Activated CD8-positive, alpha-beta T cell treated with anti-CD3 and anti-CD28 coated beads for 36 hours (primary cell): ENCODE data around the gene ENTR1. TPM values are rescaled to one million over a fixed set of nuclear protein-coding genes. Genes with fewer than 3 reads are reported as not detected.

ENCODE experiments used
- ATAC-seq: fragments of 200-7000 bp; cut with Tn5 transposase; one replicate; pipeline ENCODE4 v1.10.0; 2021; ENCODE audit warnings: mild to moderate bottlenecking, moderate library complexity
- CTCF ChIA-PET: fragments of 350-600 bp; sonication (Branson Sonifier 250); formaldehyde crosslinking; loops from one replicate; lab custom pipeline; 2021; ENCODE audit warnings: antibody characterized with exemption; lab: Charles Lee
- POLR2A ChIA-PET: fragments of 350-600 bp; sonication (Branson Sonifier 250); formaldehyde crosslinking; loops from one replicate; lab custom pipeline; 2021; ENCODE audit warnings: antibody characterized with exemption; lab: Charles Lee
- DNase-seq: peaks from one replicate; pipeline ENCODE4 v3.0.0-alpha.2; 2020
- H3K27ac Mint-ChIP-seq: one replicate; pipeline ENCODE4 v1.8.0; 2021; ENCODE audit warnings: mild to moderate bottlenecking, mixed read lengths
- H3K27me3 Mint-ChIP-seq: one replicate; pipeline ENCODE4 v1.8.0; 2021; ENCODE audit warnings: mixed read lengths
- H3K36me3 Mint-ChIP-seq: one replicate; pipeline ENCODE4 v1.8.0; 2021; ENCODE audit warnings: low read depth, mixed read lengths
- H3K4me1 Mint-ChIP-seq: one replicate; pipeline ENCODE4 v1.8.0; 2021; ENCODE audit warnings: low read depth, mixed read lengths
- H3K4me3 Mint-ChIP-seq: one replicate; pipeline ENCODE4 v1.8.0; 2021; ENCODE audit warnings: mild to moderate bottlenecking, moderate library complexity, mixed read lengths
- H3K9me3 Mint-ChIP-seq: one replicate; pipeline ENCODE4 v1.8.0; 2021; ENCODE audit warnings: mixed read lengths
- intact Hi-C: fragments of 100-400 bp; cut with micrococcal nuclease; formaldehyde crosslinking; loops from one replicate; pipeline ENCODE4 v1.10.0; 2022
- total RNA-seq, 2 experiments: library from RNA; stranded (reverse); gene quantifications; one replicate each; pipeline ENCODE4 v1.2.3, GENCODE V29; 2021
- TF ChIP-seq, protein P1 (sequence below): fragments of 200-600 bp; IDR thresholded peaks from one replicate; pipeline ENCODE4 v1.8.0; 2022; ENCODE audit warnings: antibody characterized with exemption, mild to moderate bottlenecking

Gene ENTR1
- total RNA-seq, 2 experiments from 2014 or later, result 65.9 to 66.8 TPM

DNA sequence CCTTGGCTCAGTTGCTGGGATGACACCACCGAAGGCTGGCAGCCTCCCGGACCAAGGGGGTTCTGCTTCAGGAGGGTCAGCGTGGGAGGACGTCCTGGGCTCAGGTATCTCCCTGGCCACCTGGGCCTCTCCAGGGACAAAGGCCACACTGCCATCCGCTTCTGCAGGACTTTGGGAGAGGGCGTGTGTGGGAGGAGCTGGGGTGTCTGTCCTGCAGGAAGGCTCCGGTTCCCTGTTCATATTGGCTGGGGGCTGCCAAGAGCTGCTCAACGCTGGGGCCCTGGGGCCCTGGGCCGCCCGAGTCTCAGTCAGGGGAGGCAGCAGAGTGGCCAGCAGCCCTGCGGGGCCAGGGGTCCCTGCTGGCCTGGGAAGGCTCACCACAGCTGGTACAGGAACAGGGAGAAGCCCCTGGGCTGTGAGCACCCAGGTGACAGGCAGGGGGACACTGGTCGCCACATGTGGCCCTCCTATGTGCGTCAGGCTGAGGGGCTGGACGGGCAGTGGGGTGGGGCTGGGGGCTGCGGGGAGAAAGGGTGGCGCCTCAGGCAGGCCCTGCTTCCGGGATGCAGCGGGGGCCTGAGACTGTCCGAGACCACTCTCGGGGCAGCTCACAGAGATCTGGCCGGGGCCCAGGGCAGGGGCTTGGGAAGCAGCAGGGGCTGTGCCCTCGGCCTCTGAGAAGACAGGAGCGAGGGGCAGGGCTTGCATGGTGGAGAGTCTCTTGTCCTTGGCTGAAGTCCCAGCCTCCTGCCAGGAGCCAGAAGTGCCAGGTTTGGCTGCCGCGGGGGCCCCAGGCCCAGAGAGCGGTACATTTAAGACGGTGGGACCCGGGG is 32.0 kb downstream of the ENTR1 start:
- ChIA-PET CTCF (no interaction called here), POLR2A (interaction anchor here (0.6 to 2.1 kb wide), 5 partner anchors 9 to 25 kb away, joined by 3 to 9 read pairs (median 4); partner anchors contain the start of gene DNLZ)
- no peaks in the 10 kb centered on the region for H3K27me3 Mint-ChIP-seq
- H3K4me3 Mint-ChIP-seq, result no peak overlapping the region
- H3K27ac Mint-ChIP-seq, result no peak overlapping the region
- no peak for ATAC-seq
- DNase-seq, result no peak
- no peaks in the 10 kb centered on the region for H3K9me3 Mint-ChIP-seq
- peaks cover 2% of the 10 kb centered on the region for H3K4me1 Mint-ChIP-seq
- TF ChIP-seq, protein P1, sequence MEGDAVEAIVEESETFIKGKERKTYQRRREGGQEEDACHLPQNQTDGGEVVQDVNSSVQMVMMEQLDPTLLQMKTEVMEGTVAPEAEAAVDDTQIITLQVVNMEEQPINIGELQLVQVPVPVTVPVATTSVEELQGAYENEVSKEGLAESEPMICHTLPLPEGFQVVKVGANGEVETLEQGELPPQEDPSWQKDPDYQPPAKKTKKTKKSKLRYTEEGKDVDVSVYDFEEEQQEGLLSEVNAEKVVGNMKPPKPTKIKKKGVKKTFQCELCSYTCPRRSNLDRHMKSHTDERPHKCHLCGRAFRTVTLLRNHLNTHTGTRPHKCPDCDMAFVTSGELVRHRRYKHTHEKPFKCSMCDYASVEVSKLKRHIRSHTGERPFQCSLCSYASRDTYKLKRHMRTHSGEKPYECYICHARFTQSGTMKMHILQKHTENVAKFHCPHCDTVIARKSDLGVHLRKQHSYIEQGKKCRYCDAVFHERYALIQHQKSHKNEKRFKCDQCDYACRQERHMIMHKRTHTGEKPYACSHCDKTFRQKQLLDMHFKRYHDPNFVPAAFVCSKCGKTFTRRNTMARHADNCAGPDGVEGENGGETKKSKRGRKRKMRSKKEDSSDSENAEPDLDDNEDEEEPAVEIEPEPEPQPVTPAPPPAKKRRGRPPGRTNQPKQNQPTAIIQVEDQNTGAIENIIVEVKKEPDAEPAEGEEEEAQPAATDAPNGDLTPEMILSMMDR, result no peak
- intact Hi-C loops, result no loop called here
- peaks cover 7% of the 10 kb centered on the region for H3K36me3 Mint-ChIP-seq

GRCh38 chr9:136377341-136378169 is 32.9 kb downstream of the ENTR1 start:
- no peaks in the 10 kb centered on the region for H3K27me3 Mint-ChIP-seq
- no peak for ATAC-seq
- ChIA-PET CTCF (interaction anchor here (1.4 kb wide), 1 partner anchor 14 kb away, joined by 4 read pairs; the partner anchor contains the start of gene DNLZ), POLR2A (interaction anchor here (0.9 to 2.1 kb wide), 5 partner anchors 8 to 62 kb away, joined by 3 to 9 read pairs (median 4); partner anchors contain the start of genes DNLZ and INPP5E)
- no peak overlapping the region for H3K4me3 Mint-ChIP-seq
- intact Hi-C loops, result no loop called here
- peaks cover 8% of the 10 kb centered on the region for H3K4me1 Mint-ChIP-seq
- peaks cover 8% of the 10 kb centered on the region for H3K36me3 Mint-ChIP-seq
- TF ChIP-seq, protein P1, result no peak
- no peak overlapping the region for H3K27ac Mint-ChIP-seq
- DNase-seq, result no peak
- H3K9me3 Mint-ChIP-seq, result no peaks in the 10 kb centered on the region

DNA sequence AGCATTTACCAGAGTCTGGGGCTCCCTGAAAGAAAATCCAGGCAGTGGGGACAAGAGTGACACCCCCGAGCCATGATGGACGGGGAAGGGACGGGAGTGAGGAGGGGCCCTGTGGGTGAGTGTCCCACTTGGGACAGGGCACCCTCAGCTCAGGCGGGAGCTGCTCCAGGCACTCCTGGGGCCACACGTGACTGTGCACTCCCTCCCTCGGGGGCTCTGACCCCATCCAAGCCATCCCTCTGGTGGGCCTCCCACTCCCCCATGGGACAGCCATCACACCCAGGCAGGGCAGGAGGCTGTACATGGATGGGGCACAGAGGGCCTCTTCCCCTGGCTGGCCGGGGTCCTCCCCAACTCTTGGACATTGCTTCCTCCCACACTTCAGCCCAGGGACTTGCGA is 34.0 kb downstream of the ENTR1 start:
- TF ChIP-seq, protein P1, result no peak
- peaks cover 8% of the 10 kb centered on the region for H3K4me1 Mint-ChIP-seq
- ATAC-seq (no peak), DNase-seq (no peak)
- no peak overlapping the region for H3K27ac Mint-ChIP-seq
- H3K27me3 Mint-ChIP-seq, result no peaks in the 10 kb centered on the region
- no peaks in the 10 kb centered on the region for H3K9me3 Mint-ChIP-seq
- intact Hi-C loops, result no loop called here
- POLR2A ChIA-PET, result interaction anchor here (1.0 to 2.1 kb wide), 3 partner anchors 10 to 63 kb away, joined by 3 to 10 read pairs (median 6); partner anchors contain the start of genes DNLZ and INPP5E
- peaks cover 6% of the 10 kb centered on the region for H3K36me3 Mint-ChIP-seq
- no peak overlapping the region for H3K4me3 Mint-ChIP-seq
- CTCF ChIA-PET, result interaction anchor here (1.4 kb wide), 1 partner anchor 13 kb away, joined by 4 read pairs; the partner anchor contains the start of gene DNLZ

- intact Hi-C loops, result no loop called here
- H3K4me1 Mint-ChIP-seq, result peaks cover 8% of the 10 kb centered on the region
- H3K9me3 Mint-ChIP-seq, result no peaks in the 10 kb centered on the region
- H3K4me3 Mint-ChIP-seq, result no peak overlapping the region
- ChIA-PET CTCF (interaction anchor here (1.0 kb wide), 1 partner anchor 12 kb away, joined by 3 read pairs; the partner anchor contains the start of gene DNLZ), POLR2A (interaction anchor here (1.0 to 2.3 kb wide), 5 partner anchors 9 to 19 kb away, joined by 3 to 10 read pairs (median 6); no protein-coding TSS in a partner anchor)
- H3K27ac Mint-ChIP-seq, result no peak overlapping the region
- ATAC-seq (no peak), DNase-seq (no peak)
- peaks cover 6% of the 10 kb centered on the region for H3K36me3 Mint-ChIP-seq
- no peaks in the 10 kb centered on the region for H3K27me3 Mint-ChIP-seq
- TF ChIP-seq, protein P1, result no peak
Observed at GRCh38 chr9:136375096-136375495, 35.3 kb downstream of the ENTR1 start.
